GM18870 (cell line): ENCODE results near the gene HMSD.
A peak's percentile ranks its signal among the peaks of the same experiment; 100 is the strongest.

Experiments
- ATAC-seq: cut with Tn5 transposase; IDR thresholded peaks from one replicate; pipeline ENCODE4 v1.9.1; 2021; ENCODE audit warnings: moderate library complexity; ENCODE audit not compliant: unreplicated experiment

The HMSD gene

DNA sequence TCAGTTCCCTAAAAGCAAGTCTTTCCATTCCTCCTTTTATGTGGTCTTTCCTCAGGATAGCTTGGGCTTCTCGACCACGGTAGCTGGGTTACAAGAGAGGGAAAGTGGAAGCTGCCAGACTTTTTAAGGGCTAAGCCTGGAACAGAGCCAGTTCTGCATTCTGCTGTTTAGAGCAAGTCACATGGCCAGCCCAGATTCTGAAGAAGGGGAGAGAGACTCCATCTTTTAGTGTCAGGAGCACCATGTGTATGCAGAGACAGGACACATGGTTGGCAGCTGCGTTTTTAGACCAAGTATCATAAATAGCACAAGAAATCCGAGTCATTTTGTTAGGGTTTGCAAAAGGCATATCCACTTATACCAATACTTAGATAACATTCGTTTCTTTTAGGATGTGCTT lies 4.7 kb downstream of the HMSD start:
- no peak for ATAC-seq

DNA sequence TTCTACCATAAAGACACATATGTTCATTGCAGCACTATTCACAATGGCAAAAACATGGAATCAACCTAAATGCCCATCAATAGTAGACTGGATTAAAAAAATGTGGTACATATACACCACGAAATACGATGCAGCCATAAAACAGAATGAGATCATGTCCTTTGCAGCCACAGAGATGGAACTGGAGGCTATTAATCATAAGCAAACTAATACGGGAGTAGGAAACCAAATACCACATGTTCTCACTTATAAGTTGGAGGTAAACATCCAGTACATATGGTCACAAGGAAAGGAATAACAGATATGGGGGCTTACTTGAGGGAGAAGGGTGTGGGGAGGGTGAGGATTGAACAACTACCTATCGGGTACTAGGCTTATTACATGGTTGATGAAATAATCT lies 7.7 kb downstream of the HMSD start:
- ATAC-seq: no peak

DNA sequence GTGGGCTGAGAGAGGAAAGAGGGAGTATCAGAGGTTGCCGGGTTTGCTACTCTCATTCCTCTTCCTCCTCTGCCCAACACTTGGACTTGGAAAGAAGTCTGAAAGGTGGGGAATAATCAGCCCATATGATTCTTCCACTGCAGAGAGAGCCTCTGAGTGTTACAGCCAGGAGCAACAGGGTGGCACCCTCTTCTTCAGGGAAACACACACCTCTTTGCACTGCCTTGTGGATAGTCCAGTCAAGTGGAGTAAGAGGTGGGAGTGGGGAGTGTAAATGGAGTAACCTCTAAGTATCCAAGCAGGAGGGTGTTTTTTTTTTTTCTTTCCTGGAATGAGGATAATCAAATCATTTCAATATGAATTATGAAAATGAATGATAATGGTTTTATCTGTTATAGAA lies 11.8 kb downstream of the HMSD start:
- no peak for ATAC-seq

DNA sequence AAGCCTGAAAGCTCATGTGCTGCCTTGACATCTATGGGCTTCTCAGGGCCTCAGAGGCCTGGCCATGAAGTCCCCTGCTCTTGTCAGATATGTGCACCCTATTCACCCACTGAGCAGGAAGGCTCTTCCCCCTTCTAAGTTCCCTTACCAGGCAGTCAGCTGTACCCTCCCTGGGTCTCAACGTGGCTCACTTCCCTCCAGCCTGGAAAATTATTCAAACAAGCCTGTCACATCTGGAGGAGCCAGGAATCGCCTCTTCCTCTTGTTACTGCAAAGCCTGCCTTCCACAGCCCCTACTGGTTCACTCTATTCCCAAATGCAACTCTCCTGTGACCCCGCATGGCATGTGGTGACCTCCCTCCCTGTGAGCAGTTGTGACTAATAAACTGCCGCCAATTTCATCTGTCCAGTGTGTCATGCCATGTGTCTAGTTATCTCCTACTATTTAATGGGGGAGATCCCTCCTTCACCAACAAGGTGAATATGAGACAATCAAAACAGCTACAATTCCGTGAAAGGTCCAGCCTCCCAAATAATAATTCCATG lies 12.4 kb downstream of the HMSD start:
- ATAC-seq: no peak

DNA sequence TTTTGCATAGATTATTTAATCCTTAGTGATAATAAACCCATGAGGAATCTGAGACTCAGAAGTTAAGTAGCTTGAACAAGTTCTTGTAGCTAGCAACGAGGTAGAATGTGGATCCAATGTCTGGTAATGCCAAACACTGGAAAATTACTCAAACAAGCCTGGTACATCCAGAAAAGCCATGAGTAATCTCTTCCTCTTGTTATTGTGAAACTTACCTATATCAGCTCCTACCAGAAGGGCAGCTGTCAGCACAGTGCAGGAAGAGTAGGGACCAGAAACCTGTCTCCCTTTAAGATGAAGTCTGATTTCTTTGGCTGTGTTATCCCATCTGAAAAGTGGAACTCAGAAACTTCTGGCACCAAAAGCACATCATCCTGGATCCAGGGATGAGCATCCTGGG lies 13.0 kb downstream of the HMSD start:
- ATAC-seq: no peak

DNA sequence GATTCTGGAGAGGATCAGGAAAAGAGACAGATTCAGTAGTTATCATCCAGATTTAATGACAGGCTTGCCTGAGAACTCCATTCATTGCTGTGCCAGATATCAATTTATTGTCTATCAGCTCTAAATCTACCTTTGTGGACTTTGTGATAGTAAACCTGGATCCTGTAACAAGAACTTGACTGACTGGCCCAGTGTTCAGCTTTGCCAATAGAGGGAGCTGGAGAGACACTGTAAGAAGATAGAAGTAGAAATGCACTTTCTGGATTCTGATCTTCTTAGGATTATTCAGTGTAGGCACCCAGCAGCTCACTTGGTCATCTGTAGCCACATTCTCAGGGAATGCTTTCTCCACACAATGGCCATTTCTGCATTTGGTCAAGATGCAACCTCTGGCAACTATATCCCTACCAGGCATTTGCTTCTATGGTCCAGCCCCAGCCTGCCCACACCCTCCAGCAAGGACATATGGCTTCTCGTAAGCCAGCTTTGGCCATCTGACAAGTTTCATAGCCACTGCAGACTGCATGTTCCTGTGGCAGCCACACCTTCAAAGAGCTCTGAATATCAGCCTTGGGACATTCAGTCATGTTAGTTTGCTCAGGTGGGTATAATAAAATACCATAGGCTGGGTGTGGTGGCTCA lies 14.6 kb downstream of the HMSD start:
- peak; percentile 67 for ATAC-seq

DNA sequence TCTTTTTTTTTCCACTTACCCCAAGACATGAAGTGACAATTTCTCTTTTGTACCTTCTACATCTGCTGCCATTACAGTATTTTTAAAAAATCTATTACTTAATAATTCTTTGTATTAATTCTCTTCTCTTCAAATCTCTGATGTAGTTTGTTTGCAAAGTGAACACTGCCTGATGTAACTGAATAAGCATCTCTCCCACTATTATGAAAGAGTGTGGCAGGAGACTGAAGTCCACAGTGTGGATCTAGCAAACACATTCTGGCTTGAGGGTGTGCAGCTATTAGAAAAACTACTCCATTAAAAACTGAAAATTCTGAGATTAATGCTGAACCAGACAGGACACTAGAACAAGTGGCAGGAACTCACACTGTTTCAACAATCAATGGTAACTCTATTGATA lies 15.8 kb downstream of the HMSD start:
- no peak for ATAC-seq

DNA sequence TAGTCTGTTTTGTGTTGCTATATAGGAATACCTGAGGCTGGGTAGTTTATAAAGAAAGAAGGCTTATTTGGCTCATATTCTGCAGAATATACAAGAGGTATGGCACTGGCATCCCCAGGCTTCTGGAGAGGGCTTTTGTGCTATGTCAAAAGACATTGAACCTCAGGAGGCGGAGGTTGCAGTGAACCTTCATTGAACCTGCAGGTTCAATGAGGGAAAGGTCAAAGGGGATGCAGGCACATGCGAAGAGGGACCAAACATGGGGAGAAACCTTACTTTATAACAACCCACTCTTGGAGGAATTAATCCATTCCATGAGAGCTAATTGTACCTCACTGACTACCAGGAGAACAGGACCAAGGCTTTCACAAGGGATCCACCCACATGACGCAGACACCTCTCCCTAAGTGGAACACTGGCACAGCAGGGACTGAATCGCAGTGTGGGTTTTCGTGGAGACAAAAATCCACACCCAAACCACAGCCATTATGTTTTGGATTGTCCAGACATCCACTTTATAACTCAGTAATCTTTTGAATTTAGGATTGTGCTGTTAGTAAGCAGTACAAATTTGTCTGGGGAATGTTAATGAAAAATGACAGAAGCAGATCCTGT lies 16.7 kb downstream of the HMSD start:
- ATAC-seq: no peak

DNA sequence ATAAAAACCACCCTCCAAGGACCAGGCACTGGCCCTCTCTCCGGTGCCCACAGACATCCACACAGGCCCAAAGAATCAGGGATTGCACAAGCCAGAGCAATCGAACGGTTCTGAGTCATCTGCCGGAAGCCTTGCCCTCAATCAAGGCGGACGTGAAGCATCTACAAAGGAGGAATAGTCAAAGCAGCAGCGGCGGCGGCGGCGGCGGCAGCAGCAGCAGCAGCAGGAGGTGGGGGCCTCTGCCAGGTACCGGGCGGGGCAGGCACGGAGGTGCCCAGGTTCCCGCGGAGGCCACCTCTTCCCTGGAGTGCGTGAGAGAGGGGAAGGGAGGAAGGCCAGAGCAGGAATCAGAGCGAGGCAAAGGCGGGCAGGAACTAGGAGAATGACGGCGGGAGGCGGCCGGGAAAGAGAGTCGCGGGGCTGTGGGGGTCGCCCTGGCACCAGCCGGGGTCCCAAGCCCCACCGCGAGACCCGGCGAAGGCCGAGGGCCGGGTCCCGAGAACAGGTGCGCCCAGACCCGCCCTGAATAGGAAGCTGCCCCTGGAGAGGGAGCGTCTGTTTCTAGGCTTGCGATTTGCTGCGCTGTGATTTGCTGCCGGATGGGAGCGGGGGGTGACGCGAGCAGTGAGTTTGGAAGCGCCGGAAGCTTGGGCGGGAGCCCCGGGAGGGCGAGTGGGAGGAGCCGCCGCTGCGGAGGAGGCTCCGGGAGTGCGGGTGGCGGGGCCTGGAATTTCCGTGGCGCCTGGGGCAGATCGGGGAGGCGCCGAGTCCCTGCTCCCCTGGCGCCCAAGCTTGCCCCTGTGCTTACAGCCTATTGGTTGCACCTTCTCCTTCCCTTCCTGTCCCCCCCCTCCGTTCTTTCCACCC lies 21.1 kb downstream of the HMSD start, which contains the start of gene SERPINB8:
SERPINB8 (plus strand) TSS at position 140 of the 867 bp plus-strand sequence. CDS start 8,228 bp downstream, outside the sequence.
- ATAC-seq: peak; percentile 86

DNA sequence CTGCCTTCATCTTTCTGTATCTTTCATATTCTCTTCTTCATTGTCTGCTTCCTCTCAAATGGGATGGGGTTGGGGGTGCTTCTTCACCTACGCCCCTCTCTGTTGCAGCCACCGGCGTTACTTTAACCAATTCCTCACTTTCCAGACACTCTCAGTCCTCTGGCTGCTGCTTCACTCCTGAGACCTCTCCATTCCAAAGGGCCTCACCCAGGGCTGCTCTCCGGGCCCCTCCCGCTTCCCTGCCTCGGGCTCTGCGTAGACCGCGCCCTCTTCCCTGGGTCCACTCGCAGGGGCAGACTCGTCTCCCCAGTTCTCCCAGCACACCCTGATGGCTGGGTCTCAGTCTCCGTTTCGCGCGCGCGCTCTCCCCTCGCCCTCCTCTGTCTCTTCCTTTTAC lies 21.7 kb downstream of the HMSD start:
- no peak for ATAC-seq

DNA sequence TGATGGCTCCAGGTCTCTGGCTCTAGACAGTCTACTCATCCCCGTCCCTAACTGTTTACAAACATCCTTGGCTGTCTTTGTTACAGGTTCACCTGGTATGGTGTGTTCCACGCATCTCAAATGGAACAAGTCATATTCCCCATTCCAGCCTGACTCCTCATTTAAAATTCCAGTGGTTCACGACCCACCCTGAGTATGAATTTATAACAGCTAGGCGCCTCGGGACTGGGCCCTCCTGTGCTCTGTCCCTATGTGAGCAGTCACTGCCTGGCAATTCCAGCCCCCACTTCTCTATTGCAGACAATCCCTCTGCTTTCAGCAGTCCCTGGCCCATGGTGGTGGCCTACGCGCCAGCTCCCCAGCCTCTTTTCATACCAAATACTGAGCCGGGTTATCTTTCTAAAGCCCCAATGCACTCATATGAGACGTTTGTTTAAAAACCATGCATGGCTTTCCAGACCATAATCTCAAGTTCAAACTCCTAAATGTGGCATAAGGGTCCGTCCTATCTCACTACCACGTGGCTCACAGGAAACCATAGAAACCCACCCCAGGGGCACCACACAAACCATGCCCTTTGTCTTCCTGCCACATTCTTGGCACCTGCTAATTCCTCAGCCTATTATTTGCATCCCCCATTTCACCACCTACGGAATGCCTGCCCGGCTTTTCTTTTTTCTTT lies 22.4 kb downstream of the HMSD start:
- ATAC-seq: no peak

DNA sequence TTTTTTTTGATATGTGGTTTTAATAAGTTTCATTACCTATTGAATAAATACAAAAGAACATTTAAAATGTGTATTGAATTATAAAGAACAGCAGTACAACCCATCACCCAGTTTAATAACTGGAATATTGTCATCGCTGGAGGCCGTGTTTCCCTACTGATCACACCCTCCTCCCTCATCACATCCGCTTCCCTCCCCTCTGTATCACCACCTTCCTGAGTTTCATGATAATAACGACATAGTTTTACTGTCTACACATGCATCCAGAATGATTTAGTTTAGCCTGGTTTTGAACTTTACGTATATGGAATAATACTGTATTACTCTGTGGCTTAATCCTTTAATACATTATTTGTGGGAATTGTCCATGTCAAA lies 22.9 kb downstream of the HMSD start:
- no peak for ATAC-seq

DNA sequence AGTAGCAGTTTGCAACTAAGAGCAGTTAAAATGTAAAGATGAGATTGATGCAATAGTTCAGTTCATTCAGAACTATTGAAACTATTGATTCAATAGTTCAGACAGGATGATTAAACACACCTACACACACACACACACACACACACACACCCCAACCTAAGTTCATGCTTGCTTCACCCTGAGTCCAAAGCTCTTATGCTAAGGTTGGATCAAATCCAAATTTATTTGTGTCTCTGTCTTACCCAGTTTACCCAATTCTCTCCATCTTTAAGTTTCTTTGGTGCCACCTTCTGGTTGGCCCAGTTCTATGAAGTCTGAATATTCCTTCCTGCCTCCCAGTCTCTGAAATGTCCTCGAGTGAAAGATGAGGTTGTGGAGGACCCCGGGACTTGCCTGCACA lies 25.9 kb downstream of the HMSD start:
- ATAC-seq: no peak

DNA sequence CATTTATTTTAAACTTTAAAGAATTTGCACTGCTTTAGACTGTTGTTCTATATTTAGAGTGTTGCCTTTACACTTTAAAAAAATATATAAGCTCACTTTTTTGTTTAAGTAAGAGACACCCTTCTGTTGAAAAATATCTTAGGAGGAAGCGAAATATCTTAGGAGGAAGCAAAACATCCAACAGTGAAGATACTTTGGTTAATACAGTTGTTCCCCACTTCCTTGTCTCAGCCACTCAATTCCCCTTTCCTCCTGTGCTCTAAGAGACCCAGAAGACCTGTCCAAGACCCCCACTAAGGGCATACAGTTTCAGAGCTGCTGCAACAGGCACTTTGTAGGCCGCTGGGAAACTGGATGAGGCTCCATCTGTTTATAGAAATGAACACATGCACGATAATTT lies 26.5 kb downstream of the HMSD start:
- no peak for ATAC-seq

DNA sequence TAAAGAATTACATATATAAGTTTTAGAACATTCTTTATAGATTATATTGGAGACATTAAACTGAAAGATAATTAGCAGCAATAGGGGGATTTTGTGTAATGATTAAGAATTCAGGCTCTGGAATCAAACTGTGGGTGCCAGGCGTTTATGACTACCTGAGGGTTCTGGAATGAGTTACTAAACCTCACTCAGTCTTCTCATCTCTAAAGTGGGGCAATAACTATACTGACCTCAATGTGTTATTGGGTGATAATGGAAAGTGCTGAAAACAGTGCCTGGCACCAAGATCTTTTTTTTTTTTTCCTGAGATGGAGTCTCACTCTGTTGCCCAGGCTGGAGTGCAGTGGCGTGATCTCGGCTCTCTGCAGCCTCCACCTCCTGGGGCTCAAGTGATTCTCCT lies 27.9 kb downstream of the HMSD start:
- no peak for ATAC-seq

DNA sequence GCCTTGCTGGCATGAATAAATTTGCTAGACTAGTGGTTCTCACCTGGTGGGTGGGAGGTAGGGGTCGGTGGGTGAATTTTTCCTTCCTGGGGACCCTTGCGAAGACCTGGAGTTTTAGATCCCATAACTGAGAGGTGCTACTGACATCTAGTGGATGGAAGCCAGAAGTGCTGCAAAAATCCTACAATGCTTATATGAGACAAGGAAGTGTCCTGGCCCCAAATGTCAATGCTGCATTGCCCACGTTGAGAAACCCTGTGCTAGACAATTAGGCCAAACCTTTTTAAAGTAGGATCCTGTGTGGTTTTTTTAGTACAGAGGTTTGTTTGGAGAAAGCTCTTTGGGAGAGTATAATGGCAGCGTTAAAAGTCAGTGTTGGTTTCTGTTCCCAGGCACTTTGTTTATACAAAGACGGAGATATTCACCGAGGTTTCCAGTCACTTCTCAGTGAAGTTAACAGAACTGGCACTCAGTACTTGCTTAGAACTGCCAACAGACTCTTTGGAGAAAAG lies 30.4 kb downstream of the HMSD start:
- peak; percentile 75 for ATAC-seq

DNA sequence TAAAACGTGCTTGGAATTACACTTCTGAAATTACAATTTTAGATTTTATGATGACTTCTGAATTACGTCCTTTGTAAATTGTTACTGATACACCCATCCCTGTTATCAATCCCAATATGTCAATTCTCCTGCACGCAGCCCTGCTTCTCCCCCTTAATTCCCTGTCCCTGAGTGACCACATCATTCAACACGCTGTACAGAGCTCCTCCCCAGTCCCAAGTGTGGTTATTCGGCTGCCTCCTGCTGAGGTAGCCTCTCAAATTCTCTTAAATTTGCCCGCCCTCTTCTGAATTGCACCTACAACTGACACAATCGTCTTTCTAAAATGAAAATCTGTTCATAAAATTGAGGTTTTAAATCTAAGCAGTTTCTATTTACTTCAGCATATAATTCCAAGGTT lies 30.9 kb downstream of the HMSD start:
- ATAC-seq: no peak

DNA sequence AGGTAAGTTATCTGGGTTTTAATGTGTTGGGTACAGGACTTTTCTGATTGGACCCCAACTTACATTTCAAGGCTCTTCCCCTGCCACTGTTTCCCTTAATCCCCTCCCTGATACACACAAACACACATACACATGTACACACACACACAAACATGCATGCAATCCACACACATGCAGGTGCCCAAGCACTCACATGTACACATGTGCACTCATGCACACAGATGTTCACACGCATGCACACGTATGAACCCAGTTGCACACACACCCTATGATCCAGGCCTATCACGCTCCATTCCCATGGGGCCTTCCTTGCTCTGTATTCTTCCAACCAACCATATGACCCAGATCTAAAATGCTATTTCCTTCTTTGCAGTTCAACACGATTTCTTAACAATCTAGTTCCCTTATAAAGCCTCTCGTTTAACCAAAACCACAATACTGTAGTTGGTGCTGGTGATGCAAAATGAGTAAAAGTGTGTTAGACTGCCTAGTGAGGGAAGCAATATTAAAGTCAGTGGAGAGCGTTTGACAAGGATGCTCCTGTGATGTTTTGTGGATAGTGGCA lies 31.9 kb downstream of the HMSD start:
- ATAC-seq: no peak

DNA sequence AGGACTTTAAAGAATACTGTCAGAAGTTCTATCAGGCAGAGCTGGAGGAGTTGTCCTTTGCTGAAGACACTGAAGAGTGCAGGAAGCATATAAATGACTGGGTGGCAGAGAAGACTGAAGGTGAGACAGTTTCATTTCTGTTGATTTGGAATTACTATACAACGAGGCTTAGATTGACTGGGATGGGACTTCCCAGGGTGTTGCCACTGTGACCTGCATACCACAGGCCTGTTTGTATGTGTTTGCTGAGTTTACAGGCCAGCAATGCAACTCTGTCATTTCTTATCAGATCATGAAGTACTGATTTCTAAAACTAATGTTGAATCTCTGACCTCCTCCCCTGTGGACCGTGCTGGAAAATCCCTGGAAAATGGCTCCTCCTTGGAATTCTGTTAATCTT lies 32.6 kb downstream of the HMSD start:
- ATAC-seq: no peak

DNA sequence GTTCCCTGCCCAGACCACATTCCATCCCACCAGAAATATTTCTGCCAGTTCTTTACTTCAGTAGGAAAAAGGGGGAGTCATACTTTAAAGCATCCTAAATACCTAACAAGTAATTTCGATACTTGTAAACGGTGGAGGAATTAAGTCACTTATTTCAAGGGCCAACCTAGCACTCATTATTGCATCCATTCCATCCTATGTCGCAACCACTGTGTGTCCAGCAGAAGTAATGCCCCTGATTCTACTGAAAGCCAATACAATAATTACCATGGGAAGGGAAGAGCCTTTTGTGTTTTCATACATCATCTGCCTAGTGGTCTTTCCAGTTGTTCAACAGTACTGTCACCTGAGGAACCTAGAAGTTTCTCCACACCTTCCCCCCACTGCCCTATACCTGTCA lies 33.3 kb downstream of the HMSD start:
- no peak for ATAC-seq

DNA sequence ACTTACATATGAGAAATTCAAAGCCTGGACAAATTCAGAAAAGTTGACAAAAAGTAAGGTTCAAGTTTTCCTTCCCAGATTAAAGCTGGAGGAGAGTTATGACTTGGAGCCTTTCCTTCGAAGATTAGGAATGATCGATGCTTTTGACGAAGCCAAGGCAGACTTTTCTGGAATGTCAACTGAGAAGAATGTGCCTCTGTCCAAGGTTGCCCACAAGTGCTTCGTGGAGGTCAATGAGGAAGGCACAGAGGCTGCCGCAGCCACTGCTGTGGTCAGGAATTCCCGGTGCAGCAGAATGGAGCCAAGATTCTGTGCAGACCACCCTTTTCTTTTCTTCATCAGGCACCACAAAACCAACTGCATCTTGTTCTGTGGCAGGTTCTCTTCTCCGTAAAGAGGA lies 37.8 kb downstream of the HMSD start:
- no peak for ATAC-seq
